HG02840 (cell line): ENCODE measurements around the gene CRX.
"Not testable (repeated sequence)": the region's sequence is repeated elsewhere in the genome, so short reads cannot be mapped to it uniquely, and the experiment has no call there.

Experiments
- ATAC-seq: cut with Tn5 transposase; IDR thresholded peaks from one replicate; pipeline ENCODE4 v1.9.1; 2021; ENCODE audit warnings: mild to moderate bottlenecking, moderate library complexity, moderate number of reproducible peaks; ENCODE audit not compliant: unreplicated experiment, low FRiP score

The CRX gene

DNA sequence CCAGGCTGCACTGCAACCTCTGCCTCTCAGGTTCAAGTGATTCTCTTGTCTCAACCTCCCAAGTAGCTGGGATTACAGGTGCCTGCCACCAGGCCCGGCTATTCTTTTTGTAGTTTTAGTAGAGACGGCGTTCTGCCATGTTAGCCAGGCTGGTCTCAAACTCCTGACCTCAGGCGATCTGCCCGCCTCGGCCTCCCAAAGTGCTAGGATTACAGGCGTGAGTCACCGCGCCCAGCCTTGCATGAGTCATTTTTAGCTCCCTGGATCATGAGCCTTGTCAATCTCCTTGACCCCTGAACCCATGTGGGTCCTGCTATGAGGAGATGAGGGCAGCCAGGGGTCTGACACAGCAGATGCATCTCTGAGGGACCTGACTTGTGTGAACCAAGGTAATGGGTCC is 36.5 kb downstream of the CRX start:
- ATAC-seq, result not testable (repeated sequence)

DNA sequence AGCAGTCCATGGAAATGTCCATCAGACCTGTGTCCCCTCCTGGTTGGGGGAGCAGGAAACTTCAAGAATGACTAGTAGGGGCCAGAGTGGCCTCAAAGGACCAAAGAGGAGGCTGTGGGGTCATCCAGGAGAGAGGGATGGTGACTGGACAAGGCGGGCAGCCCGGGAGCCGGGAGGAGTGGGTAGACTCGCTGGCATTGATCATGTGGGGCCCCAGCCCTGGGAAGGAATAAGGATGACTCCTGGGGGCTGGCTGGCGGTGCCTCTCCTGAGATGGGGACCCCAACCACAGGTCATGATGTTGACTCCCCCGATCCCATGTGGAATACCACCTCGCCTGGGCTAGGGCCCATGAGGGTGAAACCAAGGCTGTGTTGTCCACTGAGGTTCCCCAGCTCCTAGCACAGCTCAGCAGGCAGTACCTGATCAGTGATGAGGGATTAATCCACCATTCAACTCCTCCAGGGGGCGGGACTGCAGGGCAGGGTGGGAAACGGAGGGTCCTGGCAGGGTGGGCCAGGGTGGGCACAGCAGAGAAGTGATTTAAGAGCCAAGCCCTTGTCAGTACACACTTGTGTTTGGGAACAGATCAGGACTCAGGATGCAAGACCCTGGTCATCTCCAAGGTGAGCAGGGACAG is 37.0 kb downstream of the CRX start, which contains the start of gene TPRX2:
TSS of gene TPRX2 (plus strand) at position 590 of the 640 bp plus-strand sequence. CDS start at position 602, 12 bp downstream.
- ATAC-seq, result not testable (repeated sequence)

DNA sequence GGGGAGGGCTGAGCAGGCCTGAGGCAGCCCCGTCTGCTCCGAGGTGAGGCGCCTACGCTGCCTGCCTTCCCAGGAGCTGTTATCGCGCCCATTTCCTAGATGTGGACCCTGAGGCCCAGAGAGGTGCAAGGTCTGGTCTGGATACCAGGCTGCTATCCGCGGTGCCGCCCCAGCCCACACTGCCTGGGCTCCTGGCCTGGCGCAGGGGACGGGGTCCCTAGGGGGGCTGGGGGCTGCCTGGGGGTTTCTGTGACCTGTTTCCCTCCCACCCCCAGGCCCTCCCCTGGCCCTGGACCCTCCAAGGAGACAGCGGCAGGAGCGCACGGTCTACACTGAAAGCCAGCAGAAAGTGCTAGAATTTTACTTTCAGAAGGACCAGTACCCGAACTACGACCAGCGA is 38.1 kb downstream of the CRX start:
- ATAC-seq, result not testable (repeated sequence)

DNA sequence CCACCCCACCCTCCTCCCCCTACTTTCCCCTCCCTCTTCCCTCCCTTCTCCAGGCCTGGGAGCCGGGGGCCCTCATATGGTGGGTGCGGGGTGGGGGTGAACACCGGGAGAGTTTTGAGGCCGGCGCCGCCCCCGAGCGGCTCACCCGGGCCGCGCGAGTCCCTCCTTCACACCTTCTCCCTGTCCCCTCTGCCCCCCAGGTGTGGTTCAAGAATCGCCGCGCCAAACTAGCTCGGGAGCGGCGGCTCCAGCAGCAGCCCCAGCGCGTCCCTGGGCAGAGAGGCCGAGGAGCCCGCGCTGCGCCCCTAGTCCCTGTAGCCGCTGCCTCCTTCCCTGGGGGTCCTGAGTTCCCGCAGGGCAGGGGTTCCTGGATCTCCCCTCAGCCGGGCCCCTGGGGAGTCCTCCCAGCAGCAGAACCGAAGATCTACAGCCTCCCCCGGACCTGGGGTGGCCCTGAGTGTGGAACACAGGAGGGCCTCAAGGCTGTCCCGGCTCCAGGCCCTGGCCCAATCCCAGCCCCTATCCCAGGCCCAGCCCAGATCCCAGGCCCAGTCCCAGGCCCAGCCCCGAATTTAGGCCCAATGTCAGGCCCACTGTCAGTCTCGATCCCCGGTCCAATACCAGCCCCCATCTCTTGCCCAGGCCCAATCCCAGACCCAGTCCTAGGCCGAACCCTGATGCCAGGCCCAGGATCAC is 39.0 kb downstream of the CRX start:
- ATAC-seq, result no peak

DNA sequence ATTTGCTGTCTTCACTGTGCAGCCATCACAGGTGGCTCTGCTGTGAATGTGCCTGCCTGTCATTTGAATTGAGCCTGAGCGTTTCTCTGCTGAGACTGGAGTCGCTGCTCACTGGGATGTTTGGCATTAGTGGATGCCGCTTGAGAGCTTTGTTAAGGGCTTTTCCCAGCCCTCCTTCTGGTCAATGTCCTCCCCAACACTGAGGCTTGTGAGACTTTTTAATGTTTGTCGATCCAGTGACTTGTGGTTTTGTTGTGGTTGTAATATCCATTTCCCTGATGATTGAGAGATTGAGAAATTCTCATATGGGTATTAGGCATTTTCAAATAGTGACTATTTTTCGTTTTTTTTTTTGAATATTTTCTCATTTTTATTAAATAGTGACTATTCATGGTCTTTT is 39.9 kb downstream of the CRX start:
- ATAC-seq, result no peak

DNA sequence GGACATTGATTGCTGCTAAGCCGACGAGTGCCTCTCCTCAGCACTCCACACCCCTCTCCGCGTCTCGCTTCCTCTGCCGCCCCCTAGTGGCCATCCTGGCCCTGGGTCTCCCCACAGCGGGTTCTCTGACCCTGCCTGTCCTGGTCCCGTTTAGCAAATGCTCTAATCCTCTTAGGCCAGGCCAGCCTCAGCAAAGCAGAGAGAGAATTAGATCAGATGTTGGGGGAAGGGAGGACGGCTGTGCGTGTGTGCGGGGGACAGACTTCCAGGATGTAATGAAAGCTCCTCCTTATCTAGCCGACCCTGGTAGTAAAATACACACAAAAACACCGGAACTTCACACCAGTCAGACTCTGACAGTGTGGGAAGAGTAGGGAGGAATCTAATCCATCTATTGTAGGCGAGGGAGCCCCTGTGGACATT is 41.8 kb downstream of the CRX start:
- ATAC-seq, result no peak

DNA sequence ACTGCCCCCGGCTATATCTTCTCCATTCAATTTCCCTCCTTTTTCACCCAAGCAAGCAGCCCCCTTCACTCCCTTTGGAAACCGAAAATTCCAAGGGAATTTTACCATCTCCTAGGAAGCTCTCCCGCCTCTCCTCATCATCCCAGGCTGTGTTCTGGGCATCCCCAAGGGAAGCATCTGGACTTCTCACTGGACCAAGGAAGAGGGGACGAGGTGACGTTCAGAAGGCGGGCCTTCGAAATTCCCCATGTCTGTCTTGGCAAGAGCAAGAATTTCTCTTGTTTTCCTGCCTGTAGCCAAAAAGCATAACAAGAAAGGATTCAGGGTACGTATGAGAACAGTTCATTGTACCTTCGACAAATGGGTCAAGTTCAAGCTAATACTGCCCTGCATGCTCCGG is 43.4 kb downstream of the CRX start:
- ATAC-seq, result no peak

DNA sequence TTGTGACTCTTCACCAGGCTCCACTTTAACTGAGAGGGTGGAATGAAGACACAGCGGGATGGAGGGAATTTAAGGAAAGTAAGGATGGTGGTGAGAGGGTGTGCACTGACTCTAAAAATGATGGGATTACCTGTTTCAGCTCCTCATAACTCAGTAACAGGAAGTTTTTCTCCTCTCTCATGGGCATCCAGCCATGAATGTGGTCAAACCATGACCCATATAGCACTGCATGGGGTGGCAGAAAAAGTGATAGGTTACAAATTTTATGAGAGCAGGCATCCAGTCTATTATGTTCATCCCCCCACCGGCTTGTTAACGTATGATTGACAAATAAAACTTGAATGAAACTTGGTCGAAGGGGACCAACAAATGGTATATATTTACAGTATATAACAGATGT is 57.2 kb downstream of the CRX start:
- no peak for ATAC-seq

DNA sequence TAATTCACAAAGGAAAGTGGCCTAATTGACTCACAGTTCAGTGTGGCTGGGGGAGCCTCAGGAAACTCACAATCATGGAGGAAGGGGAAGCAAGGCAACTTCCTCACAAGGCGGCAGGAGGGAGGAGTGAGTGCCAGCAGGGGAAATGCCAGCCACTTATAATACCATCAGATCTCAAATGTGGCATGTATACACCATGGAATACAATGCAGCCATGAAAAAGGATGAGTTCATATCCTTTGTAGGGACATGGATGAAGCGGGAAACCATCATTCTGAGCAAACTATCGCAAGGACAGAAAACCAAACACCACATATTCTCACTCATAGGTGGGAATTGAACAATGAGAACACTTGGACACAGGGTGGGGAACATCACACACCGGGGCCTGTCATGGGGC is 57.6 kb downstream of the CRX start:
- ATAC-seq, result not testable (repeated sequence)

DNA sequence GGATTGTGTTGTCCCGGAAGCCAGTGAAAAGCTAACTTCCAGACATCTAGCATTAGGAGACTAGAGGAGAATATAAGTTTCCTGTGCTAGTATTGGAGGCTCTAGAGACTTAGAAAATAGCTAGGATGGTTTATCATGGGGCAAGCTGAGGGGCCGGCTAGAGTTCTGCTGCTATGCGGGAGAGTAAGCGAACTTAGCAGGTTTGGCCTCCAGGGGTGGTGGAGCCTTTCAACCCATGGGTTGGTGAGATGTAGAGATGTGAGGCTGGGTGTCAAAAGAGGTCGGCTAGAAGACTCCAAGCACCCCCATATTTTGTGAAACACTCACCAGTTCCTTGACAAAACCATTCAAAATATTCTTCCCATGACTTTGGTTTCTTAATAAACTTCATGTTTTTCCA is 60.0 kb downstream of the CRX start:
- ATAC-seq, result no peak

DNA sequence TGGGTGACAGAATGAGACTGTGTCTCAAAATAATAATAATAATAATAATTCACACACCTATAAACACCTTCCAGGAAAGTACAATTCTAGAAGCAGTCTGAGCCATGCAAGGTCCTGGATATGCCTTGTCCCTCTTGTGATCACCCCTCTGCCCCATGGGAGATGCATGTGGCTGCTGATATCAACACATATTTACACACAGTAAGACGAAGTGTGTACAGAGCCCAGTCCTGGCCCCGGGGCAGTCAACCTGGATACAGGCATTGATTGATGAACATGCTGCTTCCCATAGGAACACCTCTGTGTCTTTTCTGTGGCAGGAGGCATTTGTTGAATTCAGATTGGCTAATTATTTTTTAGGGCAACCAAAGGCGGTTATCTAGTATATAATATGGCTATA is 61.2 kb downstream of the CRX start:
- no peak for ATAC-seq

DNA sequence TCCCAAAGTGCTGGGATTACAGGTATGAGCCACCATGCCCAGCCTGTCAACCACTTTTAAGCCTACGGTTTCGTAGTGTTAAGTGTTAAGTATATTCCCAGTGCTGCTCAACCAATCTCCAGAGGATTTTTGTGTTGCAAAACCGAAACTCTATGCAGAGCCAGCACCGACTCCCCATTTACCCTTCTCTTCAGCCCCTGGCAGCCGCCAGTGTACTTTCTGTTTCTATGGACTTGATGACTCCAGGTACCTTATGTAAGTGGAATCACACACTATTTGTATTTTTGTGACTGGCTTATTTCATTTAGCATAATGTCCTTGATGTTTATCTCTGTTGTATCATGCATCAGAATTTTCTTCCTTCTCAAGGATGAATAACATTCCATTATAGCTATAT is 63.3 kb downstream of the CRX start:
- no peak for ATAC-seq

DNA sequence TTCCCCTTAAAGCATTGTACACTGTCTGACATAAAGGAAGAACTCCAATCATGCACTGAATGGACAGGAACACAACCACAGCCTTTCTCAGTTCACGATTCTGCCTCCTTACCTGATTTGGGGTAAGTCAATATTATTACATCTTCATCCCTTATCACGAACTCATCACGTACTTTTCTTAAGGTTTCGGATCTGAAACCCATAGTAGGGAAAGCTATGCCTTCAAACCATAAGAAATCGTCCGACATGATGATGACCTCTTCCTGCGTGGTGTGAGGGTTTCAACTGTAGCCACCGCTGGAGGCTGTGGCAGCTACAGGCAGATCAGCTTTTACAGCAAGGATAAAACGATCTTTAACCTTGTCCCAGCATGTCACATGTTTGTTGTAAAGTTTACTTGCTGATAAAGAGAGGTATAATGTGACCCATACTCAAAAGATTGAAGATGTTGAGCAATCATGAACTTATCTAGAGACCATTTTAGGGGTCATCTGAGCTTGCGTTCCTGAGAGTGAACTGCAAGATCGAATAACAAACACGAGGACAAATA is 64.3 kb downstream of the CRX start, which contains the start of gene SULT2A1:
TSS of gene SULT2A1 (minus strand) at position 306 of the 550 bp plus-strand sequence. CDS start at position 248, 58 bp downstream.
- ATAC-seq, result no peak

DNA sequence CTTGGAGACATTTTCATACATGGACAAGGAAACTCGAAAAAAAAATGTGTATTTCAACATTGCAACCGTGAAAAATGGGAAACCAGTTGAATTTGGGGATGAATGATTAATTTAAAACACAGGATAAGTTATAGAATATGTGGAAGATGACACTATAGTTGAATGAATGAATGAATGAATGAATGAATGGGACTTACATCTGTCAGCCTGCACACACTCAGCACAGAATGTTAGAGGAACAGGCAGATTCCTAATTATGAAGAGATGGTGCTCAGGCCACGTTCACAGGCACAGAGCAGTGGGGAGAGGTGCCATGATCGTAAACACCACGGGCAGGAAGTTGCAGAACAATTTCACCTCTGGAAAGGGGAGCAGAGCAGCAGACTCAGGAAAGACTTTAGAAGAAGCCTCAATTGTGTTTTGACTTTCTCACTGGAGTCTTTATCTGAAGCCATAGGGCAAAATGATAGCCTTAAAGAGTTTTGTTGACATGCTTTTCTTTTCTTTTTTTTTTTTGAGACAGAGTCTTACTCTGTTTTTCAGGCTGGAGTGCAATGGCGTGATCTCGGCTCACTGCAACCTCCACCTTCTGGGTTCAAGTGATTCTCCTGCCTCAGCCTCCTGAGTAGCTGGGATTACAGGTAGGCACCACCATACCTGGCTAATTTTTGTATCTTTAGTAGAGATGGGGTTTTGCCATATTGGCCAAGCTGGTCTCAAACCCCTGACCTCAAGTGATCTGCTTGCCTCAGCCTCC is 69.3 kb downstream of the CRX start:
- no peak for ATAC-seq

DNA sequence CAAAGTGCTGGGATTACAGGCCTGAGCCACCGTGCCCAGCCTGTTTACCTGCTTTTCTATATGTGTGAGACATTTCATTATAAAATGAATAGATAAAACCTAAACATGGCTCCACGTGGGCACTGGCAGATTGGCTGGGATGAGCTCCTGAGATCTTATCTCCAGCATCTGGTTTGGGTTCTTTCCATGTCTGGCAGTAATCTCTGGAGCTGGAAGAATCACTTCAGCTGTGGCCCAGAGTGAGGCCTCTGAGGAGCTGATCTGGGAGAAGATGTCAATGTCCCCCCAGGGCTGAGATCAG is 69.8 kb downstream of the CRX start:
- ATAC-seq, result no peak

DNA sequence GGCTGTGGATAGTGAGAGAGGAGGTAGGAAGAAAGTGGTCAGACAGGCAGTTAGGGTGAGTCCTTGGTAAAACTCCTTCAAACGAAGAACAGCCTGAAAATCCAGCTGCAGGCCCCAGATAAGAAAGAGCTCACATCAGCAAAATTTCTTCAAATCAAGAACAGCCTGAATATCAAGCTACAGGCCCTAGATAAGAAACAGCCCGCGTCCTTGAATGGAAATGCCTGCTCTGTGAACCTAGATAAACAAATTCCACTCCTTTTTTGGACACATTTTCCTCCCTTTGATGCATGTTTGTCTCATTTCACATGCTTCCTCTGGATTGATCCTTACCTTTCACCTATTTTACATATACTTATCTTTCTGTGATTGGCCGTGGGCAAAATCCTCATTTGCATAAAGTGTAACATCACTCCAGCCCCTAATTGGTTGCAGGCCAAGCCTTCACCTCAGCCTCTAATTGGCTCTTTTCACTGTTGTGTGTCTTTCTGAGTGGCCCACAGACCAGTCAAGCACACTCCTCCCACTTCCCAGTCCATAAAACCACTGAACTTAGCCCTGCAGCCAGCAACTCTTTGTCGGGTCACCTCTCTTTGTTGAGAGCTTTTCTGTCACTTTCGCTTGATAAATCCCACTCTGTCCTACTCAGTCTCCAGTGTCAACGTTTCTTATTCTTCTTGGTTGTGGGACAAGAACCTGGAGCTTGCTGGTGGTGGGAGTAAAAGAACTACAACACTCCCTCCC is 70.4 kb downstream of the CRX start:
- ATAC-seq, result no peak
